Kidney epithelial cell (primary cell): ENCODE data around the gene ZNG1F. TPM values are rescaled to one million over a fixed set of nuclear protein-coding genes. Genes with fewer than 3 reads are reported as not detected.
"Not testable (repeated sequence)": the region's sequence is repeated elsewhere in the genome, so short reads cannot be mapped to it uniquely, and the experiment has no call there.

Experiments
- DNase-seq: peaks from one replicate; pipeline ENCODE4 v3.0.0-alpha.2; 2010; ENCODE audit warnings: low read depth
- H3K27me3 ChIP-seq: 2 replicates; pipeline ENCODE4 v1.6.0; 2011; ENCODE audit warnings: low read length; ENCODE audit not compliant: control insufficient read depth, insufficient read depth
- H3K36me3 ChIP-seq: 2 replicates; pipeline ENCODE4 v1.5.1; 2011; ENCODE audit warnings: low read length; ENCODE audit not compliant: control insufficient read depth, insufficient read depth
- H3K4me3 ChIP-seq: 2 replicates; pipeline ENCODE4 v1.5.1; 2011; ENCODE audit warnings: low read depth, mild to moderate bottlenecking, control low read depth, low read length
- CTCF ChIP-seq: IDR thresholded peaks from 2 replicates; pipeline ENCODE4 v1.5.1; 2011; ENCODE audit warnings: mild to moderate bottlenecking, moderate library complexity, low read length, control low read depth, inconsistent platforms; ENCODE audit not compliant: insufficient read depth, poor library complexity, severe bottlenecking
- total RNA-seq: library from RNA; depleted of rRNA; stranded (reverse); fragments of >200 nt; gene quantifications from 2 replicates; pipeline ENCODE4 v1.2.3, GENCODE V29; 2015

The ZNG1F gene
- total RNA-seq, result 6.9 and 7.7 TPM in 2 replicates

DNA sequence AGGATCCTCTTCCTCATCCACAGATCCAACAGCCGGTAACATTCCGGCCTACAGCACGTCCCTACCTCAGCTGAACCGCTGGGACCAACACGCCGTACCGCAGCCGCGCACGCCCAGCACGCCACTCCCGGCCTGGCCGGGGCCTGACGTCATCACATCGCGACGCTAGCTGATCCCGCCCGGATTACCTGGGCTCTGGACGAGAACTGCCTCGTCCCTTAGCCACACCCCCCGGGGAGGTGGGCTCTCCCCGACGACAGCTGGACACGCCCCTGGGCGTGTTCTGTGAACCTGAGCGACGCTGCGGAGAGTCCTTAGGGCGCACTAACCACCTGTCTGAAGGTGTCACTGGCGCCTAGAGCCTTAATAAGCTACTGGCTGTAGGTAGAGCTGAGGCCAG, at the start of gene ZNG1F:
Gene ZNG1F, minus strand, starts transcription at position 101 of the 400 bp plus-strand sequence. Its CDS starts 59 bp downstream, at position 42.
- H3K36me3 ChIP-seq, H3K27me3 ChIP-seq, H3K4me3 ChIP-seq, DNase-seq: not testable (repeated sequence)

- not testable (repeated sequence) for H3K36me3 ChIP-seq, H3K27me3 ChIP-seq, DNase-seq
- H3K4me3 ChIP-seq, result peak overlapping the region; percentile 32
Measured at GRCh38 chr9:41237110-41237749, 48.1 kb upstream of the ZNG1F start.

- not testable (repeated sequence) for H3K4me3 ChIP-seq, DNase-seq, H3K27me3 ChIP-seq, H3K36me3 ChIP-seq
Measured at GRCh38 chr9:41236486-41237109, 47.5 kb upstream of the ZNG1F start.

DNA sequence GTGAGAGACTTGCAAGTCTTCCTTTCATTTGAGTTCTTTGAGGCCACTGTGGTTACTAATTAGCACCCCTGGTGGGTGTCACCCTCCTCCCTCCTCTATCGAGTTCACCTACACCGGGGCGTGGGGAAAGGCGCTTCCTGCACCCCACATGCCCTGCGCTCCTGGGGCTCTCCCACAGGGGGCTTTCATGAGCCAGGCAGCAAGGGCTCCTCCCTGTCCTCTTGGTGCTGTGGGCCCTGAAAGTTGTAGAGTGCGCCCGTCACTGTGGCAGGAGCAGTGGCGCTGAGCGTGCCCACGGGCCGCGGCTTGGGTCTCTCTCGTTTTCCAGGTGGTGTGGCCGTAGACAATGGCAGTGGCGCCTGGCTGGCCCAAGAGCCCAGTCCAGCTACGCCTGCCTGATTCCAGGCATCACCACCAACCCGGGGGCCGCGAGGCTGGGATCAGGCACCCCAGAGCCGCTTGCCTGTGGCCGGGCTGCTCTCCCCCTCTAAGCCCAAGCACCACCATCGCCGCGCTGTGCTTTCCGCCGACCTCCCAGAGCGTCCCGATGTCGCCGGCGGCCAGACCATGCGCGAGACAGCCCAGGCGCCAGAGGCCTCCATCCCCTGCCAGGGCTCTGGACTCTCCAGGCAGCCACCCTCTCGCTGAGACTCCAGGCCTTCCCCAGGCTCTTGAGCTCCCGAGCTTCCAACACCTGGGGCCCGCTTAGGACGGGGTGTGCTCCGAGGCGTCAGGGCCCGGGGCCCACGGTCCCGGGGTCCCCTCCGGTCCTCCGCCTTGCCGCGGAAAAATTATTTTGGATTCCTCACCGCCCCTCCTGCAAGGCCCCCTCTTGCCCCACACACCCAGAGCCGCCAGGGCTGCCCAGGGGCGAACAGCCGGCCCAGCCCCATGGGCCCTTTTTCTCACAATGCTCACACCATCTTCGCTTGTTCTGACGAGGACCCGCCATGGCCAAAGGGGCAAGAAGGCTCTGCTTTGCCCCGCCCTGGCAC, 46.0 kb upstream of the ZNG1F start:
- H3K36me3 ChIP-seq, H3K27me3 ChIP-seq, DNase-seq, H3K4me3 ChIP-seq: not testable (repeated sequence)

DNA sequence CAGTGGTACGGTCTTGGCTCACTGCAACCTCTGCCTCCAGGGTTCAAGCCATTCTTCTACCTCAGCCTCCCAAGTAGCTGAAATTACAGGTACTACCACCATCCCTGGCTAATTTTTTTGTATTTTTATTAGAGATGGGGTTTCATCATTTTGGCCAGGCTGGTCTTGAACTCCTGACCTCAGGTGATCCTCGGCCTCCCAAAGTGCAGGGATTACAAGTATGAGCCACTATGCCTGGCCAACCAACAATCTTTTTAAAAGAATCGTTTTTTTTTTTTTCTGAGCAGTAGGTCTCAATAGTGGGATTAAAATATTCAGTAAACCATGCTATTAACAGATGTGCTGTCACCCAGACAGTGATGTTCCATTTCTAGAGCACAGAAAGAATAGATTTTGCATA, 45.1 kb upstream of the ZNG1F start:
- not testable (repeated sequence) for H3K27me3 ChIP-seq, H3K4me3 ChIP-seq, DNase-seq, H3K36me3 ChIP-seq

DNA sequence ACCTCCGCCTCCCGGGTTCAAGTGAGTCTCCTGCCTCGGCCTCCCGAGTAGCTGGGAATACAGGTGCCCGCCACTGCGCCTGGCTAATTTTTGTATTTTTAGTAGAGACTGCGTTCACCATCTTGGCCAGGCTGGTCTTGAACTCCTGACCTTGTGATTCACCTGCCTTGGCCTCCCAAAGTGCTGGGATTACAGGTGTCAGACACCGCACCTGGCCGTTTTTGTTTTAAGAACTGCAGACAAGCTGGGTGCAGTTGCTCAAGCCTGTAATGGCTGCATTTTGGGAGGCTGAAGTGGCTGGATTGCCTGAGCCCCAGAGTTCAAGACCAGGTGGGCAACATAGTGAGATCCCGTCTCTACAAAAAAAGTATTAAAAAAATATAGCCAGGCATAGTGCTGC, 43.2 kb upstream of the ZNG1F start:
- not testable (repeated sequence) for H3K4me3 ChIP-seq, DNase-seq, H3K27me3 ChIP-seq, H3K36me3 ChIP-seq

GRCh38 chr9:41230418-41230817, 41.3 kb upstream of the ZNG1F start:
- not testable (repeated sequence) for H3K27me3 ChIP-seq, H3K4me3 ChIP-seq, H3K36me3 ChIP-seq, DNase-seq

- H3K27me3 ChIP-seq, result no peaks in the 10 kb centered on the region
- H3K4me3 ChIP-seq, result no peak overlapping the region
- no peaks in the 10 kb centered on the region for H3K36me3 ChIP-seq
- TF ChIP-seq CTCF, result no peak
- no peak for DNase-seq
Measured at GRCh38 chr9:41229408-41230401, 40.6 kb upstream of the ZNG1F start.

DNA sequence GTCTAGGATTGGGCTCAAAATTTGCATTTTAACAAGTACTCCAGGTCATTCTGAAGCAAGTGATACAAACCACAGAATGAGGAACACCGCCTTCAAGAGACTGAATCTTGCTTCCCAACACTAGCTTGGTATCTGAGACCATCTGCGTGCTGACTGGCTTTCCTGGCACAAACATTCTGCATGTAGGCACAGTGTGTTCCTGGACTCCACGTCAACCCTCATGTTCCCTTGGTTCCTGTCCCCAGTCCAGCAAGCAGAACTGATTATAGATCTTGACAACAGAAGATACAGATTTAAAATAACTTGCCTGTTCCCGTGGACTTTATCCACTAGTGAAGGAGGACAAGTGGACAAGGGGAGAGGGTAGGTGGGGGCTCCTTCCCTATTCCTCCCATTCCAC, 30.7 kb upstream of the ZNG1F start:
- not testable (repeated sequence) for H3K27me3 ChIP-seq, DNase-seq, H3K36me3 ChIP-seq, H3K4me3 ChIP-seq

DNA sequence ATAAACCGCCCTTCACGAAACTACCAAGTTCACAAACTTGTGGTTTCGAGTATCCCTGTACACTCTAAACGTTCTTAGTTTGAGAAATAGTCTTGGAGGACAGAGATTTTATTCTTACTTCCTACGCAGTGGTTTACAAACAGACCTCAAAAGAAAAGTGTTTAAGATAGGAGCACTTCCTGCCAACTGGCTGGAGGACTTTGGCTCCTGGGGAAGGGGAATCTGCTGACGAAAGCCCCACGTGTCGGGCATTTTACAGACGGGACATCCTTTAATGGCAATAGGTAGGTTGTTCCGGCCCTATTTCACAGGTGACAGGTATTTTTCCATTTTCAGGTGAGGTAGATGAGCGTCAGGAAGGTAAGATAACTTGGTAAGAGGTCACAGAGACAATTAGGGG, 678 bp downstream of the ZNG1F start:
- H3K27me3 ChIP-seq, H3K4me3 ChIP-seq, H3K36me3 ChIP-seq, DNase-seq: not testable (repeated sequence)

- H3K36me3 ChIP-seq, H3K27me3 ChIP-seq, DNase-seq, H3K4me3 ChIP-seq: not testable (repeated sequence)
Measured at GRCh38 chr9:41174994-41175393, 14.1 kb downstream of the ZNG1F start.

GRCh38 chr9:41150116-41150515, 39.0 kb downstream of the ZNG1F start:
- not testable (repeated sequence) for H3K27me3 ChIP-seq, H3K4me3 ChIP-seq, H3K36me3 ChIP-seq, DNase-seq

DNA sequence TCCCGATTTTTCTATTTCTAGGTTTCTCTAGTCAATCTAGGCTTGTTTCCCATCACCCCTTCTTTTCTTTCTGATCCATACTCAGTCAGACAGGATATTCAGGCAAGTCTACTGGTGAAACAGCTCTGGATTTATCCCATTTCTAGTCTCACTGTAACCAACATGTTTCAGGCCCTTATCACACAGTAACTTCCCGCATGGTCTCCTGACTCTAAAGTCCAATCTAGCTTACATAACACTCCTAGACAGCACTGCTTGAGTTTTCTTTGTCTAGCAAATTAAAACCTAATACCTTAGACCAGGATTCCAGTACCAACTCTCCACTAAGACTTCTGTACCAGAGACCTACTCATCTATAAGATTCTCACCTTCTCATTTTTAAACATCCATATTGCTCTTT, 47.2 kb downstream of the ZNG1F start:
- not testable (repeated sequence) for H3K36me3 ChIP-seq, H3K4me3 ChIP-seq, DNase-seq, H3K27me3 ChIP-seq
